ENCODE results near the gene SNRNP70.
"Not testable (repeated sequence)": the region's sequence is repeated elsewhere in the genome, so short reads cannot be mapped to it uniquely, and the experiment has no call there.

The SNRNP70 gene

GRCh38 chr19:49085020-49085867 is at the start of gene SNRNP70:
Gene SNRNP70 (plus strand): TSS chr19:49085451. CDS start chr19:49086415, 964 bp downstream.
- DNase-seq: peak; percentile 100

GRCh38 chr19:49036815-49037214 is 48.4 kb upstream of the SNRNP70 start, which contains the start of gene CGB1:
Gene CGB1 (minus strand): TSS chr19:49036895. CDS start chr19:49036711, 184 bp downstream.
- DNase-seq: not testable (repeated sequence)

- not testable (repeated sequence) for DNase-seq
These were observed 47.1 kb upstream of the SNRNP70 start for GRCh38 chr19:49038111-49038510.

GRCh38 chr19:49038557-49039276 is 46.5 kb upstream of the SNRNP70 start:
- DNase-seq: not testable (repeated sequence)

GRCh38 chr19:49039736-49040135 is 45.5 kb upstream of the SNRNP70 start:
- not testable (repeated sequence) for DNase-seq

GRCh38 chr19:49042177-49042576 is 43.1 kb upstream of the SNRNP70 start:
- DNase-seq: no peak

GRCh38 chr19:49042666-49043065 is 42.6 kb upstream of the SNRNP70 start:
- DNase-seq: not testable (repeated sequence)

- DNase-seq: not testable (repeated sequence)
These were observed 41.7 kb upstream of the SNRNP70 start, which contains the start of gene CGB5 for GRCh38 chr19:49043548-49043947. Gene CGB5 (plus strand): TSS chr19:49043848. CDS start chr19:49044210, 362 bp downstream.

GRCh38 chr19:49049011-49049410 is 36.2 kb upstream of the SNRNP70 start, which contains the start of gene CGB8:
Gene CGB8 (minus strand): TSS chr19:49049111. CDS start chr19:49048739, 372 bp downstream.
- DNase-seq: not testable (repeated sequence)

- not testable (repeated sequence) for DNase-seq
These were observed 35.4 kb upstream of the SNRNP70 start for GRCh38 chr19:49049834-49050233.

GRCh38 chr19:49050376-49051033 is 34.7 kb upstream of the SNRNP70 start:
- DNase-seq: not testable (repeated sequence)

- peak; percentile 78 for DNase-seq
These were observed 28.9 kb upstream of the SNRNP70 start for GRCh38 chr19:49056101-49056901.

- DNase-seq: not testable (repeated sequence)
These were observed 28.2 kb upstream of the SNRNP70 start for GRCh38 chr19:49056902-49057596.

GRCh38 chr19:49057636-49058234 is 27.5 kb upstream of the SNRNP70 start, which contains the start of gene CGB7:
Gene CGB7 (minus strand): TSS chr19:49057749. CDS start chr19:49055375, 2,374 bp downstream.
- peak; percentile 85 for DNase-seq

- DNase-seq: no peak
These were observed 26.7 kb upstream of the SNRNP70 start for GRCh38 chr19:49058562-49058961.

GRCh38 chr19:49059053-49059452 is 26.2 kb upstream of the SNRNP70 start:
- no peak for DNase-seq

GRCh38 chr19:49061000-49061399 is 24.3 kb upstream of the SNRNP70 start:
- no peak for DNase-seq

- no peak for DNase-seq
These were observed 23.8 kb upstream of the SNRNP70 start for GRCh38 chr19:49061445-49061844.

GRCh38 chr19:49064029-49064629 is 21.1 kb upstream of the SNRNP70 start:
- DNase-seq: no peak
